Dendritic cell treated with granulocyte-macrophage colony-stimulating factor and Interleukin-4, amounts not matched to agents 40 ng/mL and 50 ng/mL, for 4 days (primary cell): ENCODE measurements around the gene NKX1-1.
"Not testable (repeated sequence)": the region's sequence is repeated elsewhere in the genome, so short reads cannot be mapped to it uniquely, and the experiment has no call there.

Experiments used
- H3K27ac Mint-ChIP-seq: one replicate; pipeline ENCODE4 v1.8.0; 2022; ENCODE audit warnings: mild to moderate bottlenecking, mixed read lengths
- H3K27me3 Mint-ChIP-seq: one replicate; pipeline ENCODE4 v1.8.0; 2022; ENCODE audit warnings: mild to moderate bottlenecking, mixed read lengths
- H3K36me3 Mint-ChIP-seq: one replicate; pipeline ENCODE4 v1.8.0; 2022; ENCODE audit warnings: low read depth, mixed read lengths
- H3K4me1 Mint-ChIP-seq: one replicate; pipeline ENCODE4 v1.8.0; 2022; ENCODE audit warnings: low read depth, mixed read lengths
- H3K4me3 Mint-ChIP-seq: one replicate; pipeline ENCODE4 v1.8.0; 2022; ENCODE audit warnings: mild to moderate bottlenecking, moderate library complexity, mixed read lengths
- H3K9me3 Mint-ChIP-seq: one replicate; pipeline ENCODE4 v1.8.0; 2022; ENCODE audit warnings: mixed read lengths
- intact Hi-C: fragments of 100-400 bp; cut with micrococcal nuclease; formaldehyde crosslinking; loops from one replicate; pipeline ENCODE4 v1.15.0; 2022

Gene NKX1-1

GRCh38 chr4:1379801-1380331 is 26.4 kb downstream of the NKX1-1 start:
- Mint-ChIP-seq H3K4me3 (no peak overlapping the region), H3K9me3 (no peaks in the 10 kb centered on the region), H3K4me1 (no peaks in the 10 kb centered on the region), H3K27me3 (no peaks in the 10 kb centered on the region), H3K27ac (no peak overlapping the region), H3K36me3 (peaks cover 93% of the 10 kb centered on the region)
- intact Hi-C loops = no loop called here

- H3K4me3 Mint-ChIP-seq = no peak overlapping the region
- no peaks in the 10 kb centered on the region for H3K9me3 Mint-ChIP-seq
- no peak overlapping the region for H3K27ac Mint-ChIP-seq
- no peaks in the 10 kb centered on the region for H3K4me1 Mint-ChIP-seq
- no peaks in the 10 kb centered on the region for H3K27me3 Mint-ChIP-seq
- H3K36me3 Mint-ChIP-seq = peaks cover 93% of the 10 kb centered on the region
- intact Hi-C loops = no loop called here
These were observed 26.9 kb downstream of the NKX1-1 start for GRCh38 chr4:1379351-1379781.

GRCh38 chr4:1378559-1379231 is 27.5 kb downstream of the NKX1-1 start:
- intact Hi-C loops = no loop called here
- no peak overlapping the region for H3K4me3 Mint-ChIP-seq
- H3K36me3 Mint-ChIP-seq = peaks cover 93% of the 10 kb centered on the region
- no peak overlapping the region for H3K27ac Mint-ChIP-seq
- no peaks in the 10 kb centered on the region for H3K27me3 Mint-ChIP-seq
- H3K4me1 Mint-ChIP-seq = no peaks in the 10 kb centered on the region
- no peaks in the 10 kb centered on the region for H3K9me3 Mint-ChIP-seq

GRCh38 chr4:1377606-1378261 is 28.5 kb downstream of the NKX1-1 start:
- Mint-ChIP-seq H3K9me3 (peaks cover 3% of the 10 kb centered on the region), H3K4me3 (no peak overlapping the region), H3K4me1 (no peaks in the 10 kb centered on the region), H3K27me3 (no peaks in the 10 kb centered on the region), H3K36me3 (peaks cover 93% of the 10 kb centered on the region), H3K27ac (no peak overlapping the region)
- intact Hi-C loops = no loop called here

- H3K4me1 Mint-ChIP-seq = no peaks in the 10 kb centered on the region
- peaks cover 93% of the 10 kb centered on the region for H3K36me3 Mint-ChIP-seq
- intact Hi-C loops = no loop called here
- no peaks in the 10 kb centered on the region for H3K27me3 Mint-ChIP-seq
- peaks cover 10% of the 10 kb centered on the region for H3K9me3 Mint-ChIP-seq
- no peak overlapping the region for H3K4me3 Mint-ChIP-seq
- no peak overlapping the region for H3K27ac Mint-ChIP-seq
These were observed 29.2 kb downstream of the NKX1-1 start for GRCh38 chr4:1376841-1377605.

GRCh38 chr4:1376391-1376840 is 29.8 kb downstream of the NKX1-1 start:
- Mint-ChIP-seq H3K27ac (no peak overlapping the region), H3K4me1 (no peaks in the 10 kb centered on the region), H3K27me3 (no peaks in the 10 kb centered on the region), H3K4me3 (no peak overlapping the region), H3K9me3 (peaks cover 16% of the 10 kb centered on the region), H3K36me3 (peaks cover 93% of the 10 kb centered on the region)
- intact Hi-C loops = no loop called here

- Mint-ChIP-seq H3K36me3 (peaks cover 93% of the 10 kb centered on the region), H3K4me1 (no peaks in the 10 kb centered on the region), H3K9me3 (peaks cover 21% of the 10 kb centered on the region), H3K27ac (no peak overlapping the region), H3K27me3 (no peaks in the 10 kb centered on the region), H3K4me3 (no peak overlapping the region)
- intact Hi-C loops = no loop called here
These were observed 30.4 kb downstream of the NKX1-1 start for GRCh38 chr4:1375761-1376322.

- Mint-ChIP-seq H3K27me3 (no peaks in the 10 kb centered on the region), H3K9me3 (peaks cover 23% of the 10 kb centered on the region), H3K27ac (no peak overlapping the region), H3K4me1 (no peaks in the 10 kb centered on the region), H3K36me3 (peaks cover 93% of the 10 kb centered on the region), H3K4me3 (no peak overlapping the region)
- intact Hi-C loops = no loop called here
These were observed 31.1 kb downstream of the NKX1-1 start for GRCh38 chr4:1375051-1375721.

GRCh38 chr4:1374706-1375045 is 31.6 kb downstream of the NKX1-1 start:
- intact Hi-C loops = no loop called here
- Mint-ChIP-seq H3K4me1 (no peaks in the 10 kb centered on the region), H3K36me3 (peaks cover 93% of the 10 kb centered on the region), H3K27me3 (no peaks in the 10 kb centered on the region), H3K9me3 (peaks cover 23% of the 10 kb centered on the region), H3K4me3 (no peak overlapping the region), H3K27ac (no peak overlapping the region)

- peaks cover 23% of the 10 kb centered on the region for H3K9me3 Mint-ChIP-seq
- no peaks in the 10 kb centered on the region for H3K27me3 Mint-ChIP-seq
- intact Hi-C loops = no loop called here
These were observed 32.1 kb downstream of the NKX1-1 start for GRCh38 chr4:1373892-1374705.

GRCh38 chr4:1372576-1372975 is 33.7 kb downstream of the NKX1-1 start:
- H3K4me1 Mint-ChIP-seq, intact Hi-C loops, H3K4me3 Mint-ChIP-seq, H3K27me3 Mint-ChIP-seq, H3K27ac Mint-ChIP-seq: not testable (repeated sequence)
- peaks cover 23% of the 10 kb centered on the region for H3K9me3 Mint-ChIP-seq
- H3K36me3 Mint-ChIP-seq = peaks cover 99% of the 10 kb centered on the region

More at GRCh38 chr4:1373892-1374705, 32.1 kb downstream of the NKX1-1 start:
- Mint-ChIP-seq H3K36me3 (peaks cover 93% of the 10 kb centered on the region), H3K4me1 (no peaks in the 10 kb centered on the region), H3K27ac (no peak overlapping the region), H3K4me3 (no peak overlapping the region)

GRCh38 chr4:1371176-1372165 is 34.8 kb downstream of the NKX1-1 start:
- Mint-ChIP-seq H3K27ac (no peak overlapping the region), H3K36me3 (peaks cover 100% of the 10 kb centered on the region), H3K27me3 (no peaks in the 10 kb centered on the region), H3K9me3 (peaks cover 23% of the 10 kb centered on the region), H3K4me1 (no peaks in the 10 kb centered on the region), H3K4me3 (no peak overlapping the region)
- intact Hi-C loops = no loop called here
